Measurements from ENCODE around the gene ZNF892. TPM values are rescaled to one million over a fixed set of nuclear protein-coding genes. Genes with fewer than 3 reads are reported as not detected.
A peak's percentile ranks its signal among the peaks of the same experiment; 100 is the strongest.

Gene ZNF892
- total RNA-seq, 1 experiment from 2014 or later = not detected

GRCh38 chr2:95158891-95159619, 48.3 kb upstream of the ZNF892 start:
- peaks cover 3% of the 10 kb centered on the region; the same call in 1 of the 2 replicates for H3K79me2 ChIP-seq (ENCODE audit: low read length)
- 0 out of 2 replicates have a peak, but pooled peaks cover 2% of the 10 kb centered on the region for H3K9me3 ChIP-seq (ENCODE audit: low read length)
- peak overlapping the region; percentile 88 for H3K4me3 ChIP-seq (ENCODE audit: low read length)
- no peaks in the 10 kb centered on the region for H3K27me3 ChIP-seq (ENCODE audit: low read length)
- H3K4me1 ChIP-seq (ENCODE audit: insufficient read depth, low read length) = peaks cover 13% of the 10 kb centered on the region
- peak overlapping the region; percentile 95 for H2AFZ ChIP-seq (ENCODE audit: low read length)
- no peaks in the 10 kb centered on the region for H3K9me2 ChIP-seq (replicated peaks; ENCODE audit: low read length)
- peak; percentile 13 for DNase-seq
- TF ChIP-seq EZH2phosphoT487 (IDR thresholded peaks at IDR 0.05; ENCODE audit: borderline replicate concordance, low read length) = no peak
- TF ChIP-seq, protein P1, sequence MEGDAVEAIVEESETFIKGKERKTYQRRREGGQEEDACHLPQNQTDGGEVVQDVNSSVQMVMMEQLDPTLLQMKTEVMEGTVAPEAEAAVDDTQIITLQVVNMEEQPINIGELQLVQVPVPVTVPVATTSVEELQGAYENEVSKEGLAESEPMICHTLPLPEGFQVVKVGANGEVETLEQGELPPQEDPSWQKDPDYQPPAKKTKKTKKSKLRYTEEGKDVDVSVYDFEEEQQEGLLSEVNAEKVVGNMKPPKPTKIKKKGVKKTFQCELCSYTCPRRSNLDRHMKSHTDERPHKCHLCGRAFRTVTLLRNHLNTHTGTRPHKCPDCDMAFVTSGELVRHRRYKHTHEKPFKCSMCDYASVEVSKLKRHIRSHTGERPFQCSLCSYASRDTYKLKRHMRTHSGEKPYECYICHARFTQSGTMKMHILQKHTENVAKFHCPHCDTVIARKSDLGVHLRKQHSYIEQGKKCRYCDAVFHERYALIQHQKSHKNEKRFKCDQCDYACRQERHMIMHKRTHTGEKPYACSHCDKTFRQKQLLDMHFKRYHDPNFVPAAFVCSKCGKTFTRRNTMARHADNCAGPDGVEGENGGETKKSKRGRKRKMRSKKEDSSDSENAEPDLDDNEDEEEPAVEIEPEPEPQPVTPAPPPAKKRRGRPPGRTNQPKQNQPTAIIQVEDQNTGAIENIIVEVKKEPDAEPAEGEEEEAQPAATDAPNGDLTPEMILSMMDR (conservative IDR thresholded peaks at IDR 0.05; ENCODE audit: low read depth, low read length) = no peak
- TF ChIP-seq EZH2 (IDR thresholded peaks at IDR 0.05; ENCODE audit: low read length, unreplicated experiment) = no peak
- H4K20me1 ChIP-seq (ENCODE audit: low read length) = no peaks in the 10 kb centered on the region
- peak overlapping the region; percentile 84 for H3K4me2 ChIP-seq (ENCODE audit: low read length)
- peaks cover 31% of the 10 kb centered on the region for H3K36me3 ChIP-seq (ENCODE audit: low read depth, low read length)
- POLR2A ChIA-PET (ENCODE audit: unreplicated experiment) = interaction anchor here (0.6 kb wide), 1 partner anchor 11 kb away, joined by 3 read pairs; no protein-coding TSS in a partner anchor
- intact Hi-C loops (cut with micrococcal nuclease) = no loop called here
- BruUV-seq (replicated peaks) = no TSS peak
- H3K27ac ChIP-seq (ENCODE audit: low read length) = no peak overlapping the region
- no peaks in the 10 kb centered on the region for H3F3A ChIP-seq (ENCODE audit: low read length, unreplicated experiment)
- H3K9ac ChIP-seq (ENCODE audit: low read length) = peak overlapping the region; percentile 72
- CTCF ChIA-PET = no interaction called here
- ATAC-seq = peak; percentile 70

DNA sequence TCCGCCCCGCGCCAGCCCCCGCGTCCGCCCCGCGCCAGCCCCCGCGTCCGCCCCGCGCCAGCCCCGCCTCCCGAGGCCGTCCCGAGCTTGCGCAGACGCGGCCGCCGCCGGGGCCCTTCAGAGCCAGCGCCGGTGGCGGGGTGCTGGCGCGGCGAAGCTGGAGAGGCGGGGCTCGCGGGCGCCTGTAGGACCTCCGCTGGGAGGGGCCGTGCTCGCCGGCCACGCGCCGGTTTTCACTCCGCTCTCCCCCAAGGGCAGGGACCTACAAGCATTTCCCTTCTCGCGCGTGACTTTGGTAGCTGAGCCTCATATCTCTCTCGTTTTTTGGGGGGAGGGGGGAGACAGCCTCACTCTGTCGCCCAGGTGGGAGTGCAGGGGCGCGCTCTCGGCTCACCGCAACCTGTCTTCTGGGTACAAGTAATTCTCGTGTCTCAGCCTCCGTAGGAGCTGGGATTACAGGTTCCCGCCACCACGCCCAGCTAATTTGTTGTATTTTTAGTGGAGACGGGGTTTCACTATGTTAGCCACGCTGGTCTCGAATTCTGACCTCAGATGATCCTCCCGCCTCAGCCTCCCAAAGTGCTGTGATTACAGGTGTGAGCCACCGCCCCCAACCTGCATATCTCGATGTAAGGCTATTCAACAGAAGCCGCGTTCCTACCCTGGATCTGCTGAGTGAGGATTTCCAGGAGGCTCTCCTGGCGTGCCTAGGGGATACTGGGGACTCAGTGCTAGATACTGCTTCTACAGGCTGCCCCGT, 47.5 kb upstream of the ZNF892 start, which contains the start of gene ZNF514:
Gene ZNF514 (minus strand): TSS at position 159 of the 760 bp plus-strand sequence. CDS start 6,595 bp downstream, outside the sequence.
- Histone ChIP-seq H3K27me3 (ENCODE audit: low read length) (no peaks in the 10 kb centered on the region), H2AFZ (ENCODE audit: low read length) (peak within 1 kb of the TSS; percentile 95), H3K9me2 (replicated peaks; ENCODE audit: low read length) (no peaks in the 10 kb centered on the region), H3K9ac (ENCODE audit: low read length) (peak within 1 kb of the TSS; percentile 72), H3K27ac (ENCODE audit: low read length) (no peak within 1 kb of the TSS), H3K79me2 (ENCODE audit: low read length) (peaks cover 11% of the 10 kb centered on the region), H3K9me3 (ENCODE audit: low read length) (no peaks in the 10 kb centered on the region), H3K4me1 (ENCODE audit: insufficient read depth, low read length) (peaks cover 20% of the 10 kb centered on the region), H3K4me2 (ENCODE audit: low read length) (peak within 1 kb of the TSS; percentile 89), H3K36me3 (ENCODE audit: low read depth, low read length) (peaks cover 24% of the 10 kb centered on the region), H3K4me3 (ENCODE audit: low read length) (peak within 1 kb of the TSS; percentile 88), H3F3A (ENCODE audit: low read length, unreplicated experiment) (no peaks in the 10 kb centered on the region), H4K20me1 (ENCODE audit: low read length) (no peaks in the 10 kb centered on the region)
- peak; percentile 84 for ATAC-seq
- intact Hi-C loops (cut with micrococcal nuclease) = no loop called here
- TF ChIP-seq, protein P1 (conservative IDR thresholded peaks at IDR 0.05; ENCODE audit: low read depth, low read length) = no peak
- no peak for TF ChIP-seq EZH2 (IDR thresholded peaks at IDR 0.05; ENCODE audit: low read length, unreplicated experiment)
- no peak for TF ChIP-seq EZH2phosphoT487 (IDR thresholded peaks at IDR 0.05; ENCODE audit: borderline replicate concordance, low read length)
- TSS peak; percentile 93 for BruUV-seq (replicated peaks)
- POLR2A ChIA-PET (ENCODE audit: unreplicated experiment) = no interaction called here
- CTCF ChIA-PET = no interaction called here
- peak; percentile 69 for DNase-seq

Data from PC-3 (cell line).